ENCODE results near the gene PLEKHM1. TPM values are rescaled to one million over a fixed set of nuclear protein-coding genes. Genes with fewer than 3 reads are reported as not detected.
A peak's percentile ranks its signal among the peaks of the same experiment; 100 is the strongest.

The PLEKHM1 gene
- total RNA-seq, 1 donor = 62.5 TPM

GRCh38 chr17:45437465-45438283 lies 52.8 kb downstream of the PLEKHM1 start:
- Histone ChIP-seq H3K27me3 (ENCODE audit: insufficient read depth, low read length) (no peaks in the 10 kb centered on the region), H3K9me3 (ENCODE audit: low read depth, low read length) (no peaks in the 10 kb centered on the region), H3K4me1 (ENCODE audit: insufficient read depth, low read length) (peaks cover 11% of the 10 kb centered on the region), H3K4me3 (ENCODE audit: low read length) (no peak overlapping the region)

GRCh38 chr17:45436625-45437464 lies 53.7 kb downstream of the PLEKHM1 start:
- Histone ChIP-seq H3K4me1 (ENCODE audit: insufficient read depth, low read length) (peaks cover 15% of the 10 kb centered on the region), H3K4me3 (ENCODE audit: low read length) (no peak overlapping the region), H3K9me3 (ENCODE audit: low read depth, low read length) (no peaks in the 10 kb centered on the region), H3K27me3 (ENCODE audit: insufficient read depth, low read length) (no peaks in the 10 kb centered on the region)

GRCh38 chr17:45436161-45436560 lies 54.4 kb downstream of the PLEKHM1 start:
- Histone ChIP-seq H3K4me1 (ENCODE audit: insufficient read depth, low read length) (peaks cover 17% of the 10 kb centered on the region), H3K27me3 (ENCODE audit: insufficient read depth, low read length) (no peaks in the 10 kb centered on the region), H3K4me3 (ENCODE audit: low read length) (no peak overlapping the region), H3K9me3 (ENCODE audit: low read depth, low read length) (no peaks in the 10 kb centered on the region)

GRCh38 chr17:45435481-45435880 lies 55.0 kb downstream of the PLEKHM1 start:
- no peak overlapping the region for H3K4me3 ChIP-seq (ENCODE audit: low read length)
- no peaks in the 10 kb centered on the region for H3K9me3 ChIP-seq (ENCODE audit: low read depth, low read length)
- peaks cover 23% of the 10 kb centered on the region for H3K4me1 ChIP-seq (ENCODE audit: insufficient read depth, low read length)
- H3K27me3 ChIP-seq (ENCODE audit: insufficient read depth, low read length) = no peaks in the 10 kb centered on the region

GRCh38 chr17:45433159-45433535 lies 57.4 kb downstream of the PLEKHM1 start:
- H3K27me3 ChIP-seq (ENCODE audit: insufficient read depth, low read length) = no peaks in the 10 kb centered on the region
- H3K9me3 ChIP-seq (ENCODE audit: low read depth, low read length) = no peaks in the 10 kb centered on the region
- H3K4me3 ChIP-seq (ENCODE audit: low read length) = no peak overlapping the region
- peaks cover 44% of the 10 kb centered on the region for H3K4me1 ChIP-seq (ENCODE audit: insufficient read depth, low read length)

GRCh38 chr17:45432405-45433158 lies 57.9 kb downstream of the PLEKHM1 start, which contains the start of gene ARHGAP27:
ARHGAP27 (minus strand) TSS chr17:45432870; CDS start chr17:45430279, 2,591 bp downstream.
- no peaks in the 10 kb centered on the region for H3K27me3 ChIP-seq (ENCODE audit: insufficient read depth, low read length)
- peak within 1 kb of the TSS; percentile 64 for H3K4me3 ChIP-seq (ENCODE audit: low read length)
- no peaks in the 10 kb centered on the region for H3K9me3 ChIP-seq (ENCODE audit: low read depth, low read length)
- peaks cover 50% of the 10 kb centered on the region for H3K4me1 ChIP-seq (ENCODE audit: insufficient read depth, low read length)

GRCh38 chr17:45431531-45432404 lies 58.8 kb downstream of the PLEKHM1 start:
- Histone ChIP-seq H3K9me3 (ENCODE audit: low read depth, low read length) (no peaks in the 10 kb centered on the region), H3K27me3 (ENCODE audit: insufficient read depth, low read length) (no peaks in the 10 kb centered on the region), H3K4me3 (ENCODE audit: low read length) (peak overlapping the region; percentile 64), H3K4me1 (ENCODE audit: insufficient read depth, low read length) (peaks cover 56% of the 10 kb centered on the region)

GRCh38 chr17:45430738-45431530 lies 59.6 kb downstream of the PLEKHM1 start:
- peak overlapping the region; percentile 64 for H3K4me3 ChIP-seq (ENCODE audit: low read length)
- no peaks in the 10 kb centered on the region for H3K27me3 ChIP-seq (ENCODE audit: insufficient read depth, low read length)
- peaks cover 60% of the 10 kb centered on the region for H3K4me1 ChIP-seq (ENCODE audit: insufficient read depth, low read length)
- H3K9me3 ChIP-seq (ENCODE audit: low read depth, low read length) = no peaks in the 10 kb centered on the region

- Histone ChIP-seq H3K27me3 (ENCODE audit: insufficient read depth, low read length) (no peaks in the 10 kb centered on the region), H3K9me3 (ENCODE audit: low read depth, low read length) (no peaks in the 10 kb centered on the region), H3K4me1 (ENCODE audit: insufficient read depth, low read length) (peaks cover 68% of the 10 kb centered on the region), H3K4me3 (ENCODE audit: low read length) (no peak overlapping the region)
These were observed 60.3 kb downstream of the PLEKHM1 start for GRCh38 chr17:45430006-45430737.

GRCh38 chr17:45429339-45430005 lies 61.0 kb downstream of the PLEKHM1 start:
- Histone ChIP-seq H3K4me3 (ENCODE audit: low read length) (no peak overlapping the region), H3K27me3 (ENCODE audit: insufficient read depth, low read length) (no peaks in the 10 kb centered on the region), H3K9me3 (ENCODE audit: low read depth, low read length) (no peaks in the 10 kb centered on the region), H3K4me1 (ENCODE audit: insufficient read depth, low read length) (peaks cover 68% of the 10 kb centered on the region)

GRCh38 chr17:45428931-45429338 lies 61.6 kb downstream of the PLEKHM1 start:
- Histone ChIP-seq H3K4me3 (ENCODE audit: low read length) (no peak overlapping the region), H3K4me1 (ENCODE audit: insufficient read depth, low read length) (peaks cover 68% of the 10 kb centered on the region), H3K9me3 (ENCODE audit: low read depth, low read length) (no peaks in the 10 kb centered on the region), H3K27me3 (ENCODE audit: insufficient read depth, low read length) (no peaks in the 10 kb centered on the region)

- Histone ChIP-seq H3K4me3 (ENCODE audit: low read length) (peak overlapping the region; percentile 23), H3K4me1 (ENCODE audit: insufficient read depth, low read length) (peaks cover 62% of the 10 kb centered on the region), H3K27me3 (ENCODE audit: insufficient read depth, low read length) (no peaks in the 10 kb centered on the region), H3K9me3 (ENCODE audit: low read depth, low read length) (no peaks in the 10 kb centered on the region)
These were observed 62.4 kb downstream of the PLEKHM1 start for GRCh38 chr17:45428050-45428617.

All from mononuclear cell (primary cell).